ENCODE measurements around the gene BEND4.

Gene BEND4

DNA sequence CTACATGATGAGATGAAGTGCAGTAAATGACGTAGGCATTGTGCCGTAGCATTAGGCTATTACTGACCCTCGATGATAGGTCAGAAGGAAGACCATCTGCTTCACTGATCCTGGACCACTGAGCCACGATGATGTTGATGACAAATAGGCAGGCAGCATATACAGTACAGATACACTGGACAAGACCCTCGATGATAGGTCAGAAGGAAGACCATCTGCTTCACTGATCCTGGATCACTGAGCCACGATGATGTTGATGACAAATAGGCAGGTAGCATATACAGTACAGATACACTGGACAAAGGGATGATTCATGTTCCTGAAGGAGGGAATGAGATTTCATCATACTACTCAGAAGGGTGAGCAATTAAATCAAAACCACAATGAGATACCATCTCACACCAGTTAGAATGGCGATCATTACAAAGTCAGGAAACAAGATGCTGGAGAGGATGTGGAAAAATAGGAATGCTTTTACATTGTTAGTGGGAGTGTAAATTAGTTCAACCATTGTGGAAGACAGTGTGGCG lies 50.9 kb downstream of the BEND4 start:
- no peak for DNase-seq

DNA sequence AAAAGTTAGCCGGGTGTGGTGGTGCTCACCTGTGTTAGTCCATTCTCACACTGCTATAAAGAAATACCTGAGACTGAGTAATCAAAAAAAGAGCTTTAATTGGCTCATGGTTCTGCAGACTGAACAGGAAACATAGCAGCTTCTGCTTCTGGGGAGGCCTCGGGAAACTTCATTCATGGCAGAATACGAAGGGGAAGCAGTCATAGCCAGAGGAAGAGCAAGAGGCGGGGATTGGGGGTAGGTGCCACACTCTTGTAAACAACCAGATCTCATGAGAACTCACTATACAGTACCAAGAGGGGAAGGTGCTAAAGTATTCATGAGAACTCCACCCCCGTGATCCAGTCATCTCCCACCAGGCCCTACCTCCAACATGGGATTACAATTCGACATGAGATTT lies 64.1 kb downstream of the BEND4 start:
- DNase-seq: no peak

DNA sequence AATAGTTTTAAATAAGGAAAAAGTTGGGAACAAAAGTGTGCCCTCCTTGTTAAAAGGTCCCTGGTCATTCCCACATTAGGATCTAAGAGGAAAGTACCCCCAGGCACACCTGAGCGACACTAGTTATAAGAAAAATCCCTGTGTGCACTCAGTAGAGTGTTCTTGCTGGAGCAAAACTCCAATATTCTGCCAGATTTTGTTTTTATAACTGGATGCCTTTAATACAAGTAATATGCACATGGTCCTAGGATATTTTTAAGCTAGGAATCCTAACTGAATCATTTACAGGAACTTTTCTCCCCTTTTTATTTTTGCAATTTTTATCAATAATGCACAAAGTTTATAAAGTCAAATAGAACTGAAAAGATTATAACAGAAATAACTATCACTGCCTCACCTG lies 68.6 kb downstream of the BEND4 start:
- no peak for DNase-seq

DNA sequence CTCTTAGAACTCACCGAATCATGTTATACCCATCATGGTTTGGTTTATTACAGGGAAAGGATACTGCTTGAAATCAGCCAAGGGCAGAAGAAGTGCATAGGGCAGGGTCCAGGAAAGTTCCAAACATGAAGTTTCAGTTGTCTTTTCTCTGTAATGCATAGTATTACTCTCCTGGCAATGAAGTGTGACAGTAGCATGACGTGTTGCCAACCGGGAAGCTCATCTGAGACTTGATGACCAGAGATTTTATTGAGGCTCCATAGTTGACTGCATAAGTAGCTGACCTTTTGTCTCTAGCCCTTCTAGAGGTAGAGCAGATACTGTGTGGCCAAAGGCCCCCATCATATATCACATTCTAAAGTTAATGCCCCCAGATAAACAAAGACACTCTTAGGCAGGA lies 72.1 kb downstream of the BEND4 start:
- no peak for DNase-seq

DNA sequence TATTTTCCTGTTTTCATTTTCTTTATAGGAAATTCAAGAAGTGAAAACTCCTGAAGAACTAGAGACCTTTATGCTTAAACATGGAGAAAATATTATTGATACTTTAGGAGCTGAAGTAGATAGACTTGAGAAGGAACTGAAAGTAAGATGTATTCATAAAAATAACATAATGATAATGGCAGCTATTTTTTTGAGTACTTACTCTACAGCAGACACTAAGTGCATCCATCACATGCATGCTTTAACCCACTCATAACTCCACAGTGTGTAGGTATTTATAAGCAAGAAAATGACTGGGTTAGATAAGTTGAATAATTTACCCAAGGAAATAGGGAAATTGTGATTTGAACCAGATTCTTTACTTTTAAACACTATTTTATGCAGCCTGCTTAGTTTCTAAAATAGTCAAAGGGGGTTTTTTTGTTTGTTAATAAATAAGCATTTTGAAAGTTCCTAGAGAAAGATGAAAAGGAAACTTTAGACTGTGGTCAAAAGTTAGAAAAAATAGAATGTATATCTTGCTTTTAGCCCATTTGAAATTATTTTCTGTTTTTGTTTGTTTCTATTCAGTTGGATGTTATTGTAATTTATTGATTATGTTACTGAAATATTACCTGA lies 74.2 kb downstream of the BEND4 start:
- no peak for DNase-seq

- DNase-seq: no peak
These were observed 78.2 kb downstream of the BEND4 start for GRCh38 chr4:42074294-42074693.

DNA sequence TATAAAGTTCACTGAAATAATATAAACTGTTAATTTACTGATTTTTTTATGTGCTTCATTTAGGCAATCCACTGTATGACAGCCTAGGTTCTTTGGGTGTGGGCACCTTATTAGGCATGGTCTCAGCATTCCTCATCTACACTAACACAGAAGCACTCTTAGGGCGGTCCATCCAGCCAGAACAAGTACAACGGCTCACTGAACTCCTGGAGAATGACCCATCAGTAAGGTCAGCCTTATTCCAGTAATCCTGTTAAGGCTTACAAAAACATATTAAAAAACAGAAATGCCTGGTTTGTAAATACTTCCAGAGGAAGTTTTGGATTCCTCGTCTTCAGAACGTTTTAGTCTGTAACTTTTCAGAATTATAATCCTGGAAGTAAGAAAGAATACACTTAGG lies 82.0 kb downstream of the BEND4 start:
- no peak for DNase-seq

- DNase-seq: no peak
These were observed 85.2 kb downstream of the BEND4 start for GRCh38 chr4:42067264-42067663.

DNA sequence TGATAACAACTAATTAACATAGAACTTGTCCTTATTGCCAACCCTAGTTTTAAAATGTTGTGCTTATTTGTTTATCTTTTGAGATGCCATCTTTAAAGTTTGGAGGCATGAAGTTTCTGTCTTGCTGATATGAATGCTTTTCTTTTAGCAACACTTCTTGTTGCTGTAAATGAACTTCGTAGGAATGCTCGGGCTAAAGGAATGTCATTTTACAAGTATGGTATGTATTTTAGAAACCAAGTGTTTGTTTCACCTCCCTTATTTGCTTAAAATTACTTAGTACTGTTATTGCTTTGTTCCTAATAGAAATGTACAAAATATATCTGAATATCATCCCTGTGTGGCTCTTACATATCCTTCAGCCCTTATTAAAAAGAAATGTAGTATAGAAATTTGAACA lies 86.1 kb downstream of the BEND4 start:
- no peak for DNase-seq

Data from NCI-H1417 treated with DMSO at 0.1 percent for 48 hours (cell line).